SK-MEL-5 (cell line): Measurements from ENCODE around the gene KRTAP3-2. TPM values are rescaled to one million over a fixed set of nuclear protein-coding genes. Genes with fewer than 3 reads are reported as not detected.

Experiments used
- DNase-seq: peaks from one replicate; pipeline ENCODE4 v3.0.0-alpha.2; 2016; ENCODE audit warnings: low read depth, low spot score
- in situ Hi-C: cut with HindIII; loops from 2 replicates; pipeline ENCODE4 v1.10.0; 2016; ENCODE audit warnings: low sequenced_read_pairs, high pct_unique_total_duplicates, low pct_unique_long_range_greater_than_20kb
- total RNA-seq: library from RNA; depleted of rRNA; stranded (reverse); fragments of >200 nt; shearing (Covaris generic); gene quantifications from 2 replicates; pipeline ENCODE4 v1.2.3, GENCODE V29; 2014

The KRTAP3-2 gene
- total RNA-seq, 1 experiment from 2014 or later, result not detected

DNA sequence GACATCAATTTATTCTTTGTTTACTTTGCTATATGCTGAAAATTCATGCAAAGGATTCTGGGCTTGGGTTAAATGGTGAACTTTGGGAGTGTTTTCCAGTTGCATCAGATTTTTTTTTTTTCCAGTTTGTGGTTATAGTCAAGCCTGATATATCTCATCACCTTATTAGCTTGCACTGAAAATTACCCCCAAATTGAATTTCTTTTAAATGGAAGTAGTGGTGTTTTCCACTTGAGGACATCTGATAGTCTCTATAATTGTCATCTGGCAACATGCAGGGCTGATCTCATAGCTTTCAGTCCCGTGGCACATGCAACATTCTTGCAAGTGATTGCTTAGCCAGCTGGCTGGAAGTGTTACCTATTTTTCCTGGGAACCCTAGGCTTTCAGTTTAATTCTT lies 13.9 kb upstream of the KRTAP3-2 start:
- in situ Hi-C loops, result no loop called here
- no peak for DNase-seq

DNA sequence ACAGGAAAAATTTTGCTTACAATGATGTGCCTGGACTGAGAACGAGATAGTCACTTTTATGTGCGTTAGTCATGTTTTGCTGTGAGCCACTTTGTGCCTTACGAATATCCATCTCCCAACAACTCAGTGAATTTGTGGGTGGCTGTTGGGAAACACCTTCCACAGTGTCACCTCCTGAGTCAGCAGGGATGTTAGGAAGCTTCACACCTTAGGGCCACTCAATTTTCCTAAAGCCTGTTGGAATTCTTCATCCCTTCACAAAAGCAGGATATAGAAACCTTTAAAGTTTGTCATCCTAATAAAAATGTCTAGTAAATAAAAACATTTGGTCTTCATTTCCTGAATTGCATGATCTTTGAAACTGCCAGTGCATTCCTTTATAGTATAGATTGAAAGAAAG lies 13.5 kb upstream of the KRTAP3-2 start:
- DNase-seq, result no peak
- in situ Hi-C loops, result no loop called here

DNA sequence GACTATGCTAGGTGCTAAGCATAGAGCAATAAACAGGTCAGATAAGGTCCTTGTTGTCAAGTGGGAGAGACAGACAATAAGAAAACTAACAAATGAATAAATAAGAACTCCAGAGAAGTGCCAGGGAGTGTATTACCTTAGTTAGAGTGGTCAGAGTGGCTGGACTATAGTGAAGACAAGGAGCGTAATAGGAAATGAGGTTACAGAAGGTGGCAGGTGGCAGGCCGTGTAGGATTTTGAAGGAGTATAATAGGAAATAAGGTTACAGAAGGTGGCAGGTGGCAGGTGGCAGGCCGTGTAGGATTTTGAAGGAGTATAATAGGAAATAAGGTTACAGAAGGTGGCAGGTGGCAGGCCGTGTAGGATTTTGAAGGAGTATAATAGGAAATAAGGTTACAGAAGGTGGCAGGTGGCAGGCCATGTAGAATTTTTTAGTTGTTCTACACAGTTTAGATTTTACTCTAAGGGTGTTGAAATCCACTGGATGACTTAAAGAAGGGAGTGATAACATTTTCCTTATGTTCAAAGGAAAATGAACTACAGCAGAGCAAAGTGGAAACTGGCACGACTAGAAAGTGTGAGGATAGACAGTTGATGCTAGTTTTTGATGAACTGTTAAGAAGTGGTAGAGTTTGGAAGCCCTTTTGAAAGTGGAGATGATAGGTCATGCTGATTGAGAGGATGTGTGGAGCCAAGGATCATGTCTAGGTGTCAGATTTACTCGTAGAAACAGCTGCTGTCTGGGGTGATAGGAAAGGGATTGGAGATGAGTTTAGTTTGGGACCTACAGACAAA lies 12.8 kb upstream of the KRTAP3-2 start:
- in situ Hi-C loops, result no loop called here
- no peak for DNase-seq

DNA sequence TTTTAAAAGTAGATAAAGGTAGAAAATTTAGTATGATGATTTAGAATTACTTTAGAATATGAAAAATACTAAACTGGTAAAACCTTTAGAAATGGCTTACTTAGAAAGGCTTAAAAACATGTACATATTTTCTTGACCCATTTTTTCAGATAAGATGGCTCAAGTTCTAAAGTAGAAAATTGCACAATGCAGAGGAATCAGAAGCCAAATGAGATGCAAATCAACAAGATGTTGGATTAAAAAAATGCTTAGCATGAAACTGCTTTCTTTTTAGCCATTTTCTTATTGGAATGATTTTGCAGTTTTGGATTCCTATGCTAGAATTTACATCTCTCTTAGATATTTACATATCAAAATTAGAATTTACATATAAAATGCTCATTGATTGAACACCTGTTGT lies 10.7 kb upstream of the KRTAP3-2 start:
- DNase-seq, result no peak
- in situ Hi-C loops, result no loop called here

DNA sequence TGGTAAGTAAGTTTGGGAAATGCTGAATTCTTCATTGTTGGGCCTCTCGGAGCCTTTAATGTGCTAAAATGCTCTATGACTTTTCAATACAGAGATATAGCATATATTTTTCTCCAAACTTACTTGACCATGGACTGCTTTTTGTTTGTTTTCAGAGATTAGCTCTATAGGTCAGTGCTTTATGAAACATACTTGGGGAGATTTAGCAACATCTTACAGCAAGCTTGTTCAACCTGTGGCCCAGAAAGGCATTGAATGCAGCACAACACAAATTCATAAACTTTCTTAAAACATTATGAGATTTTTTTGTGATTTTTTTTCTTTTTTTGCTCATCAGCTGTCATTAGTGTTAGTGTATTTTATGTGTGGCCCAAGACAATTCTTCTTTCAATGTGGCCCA lies 10.2 kb upstream of the KRTAP3-2 start:
- no peak for DNase-seq
- in situ Hi-C loops, result no loop called here

DNA sequence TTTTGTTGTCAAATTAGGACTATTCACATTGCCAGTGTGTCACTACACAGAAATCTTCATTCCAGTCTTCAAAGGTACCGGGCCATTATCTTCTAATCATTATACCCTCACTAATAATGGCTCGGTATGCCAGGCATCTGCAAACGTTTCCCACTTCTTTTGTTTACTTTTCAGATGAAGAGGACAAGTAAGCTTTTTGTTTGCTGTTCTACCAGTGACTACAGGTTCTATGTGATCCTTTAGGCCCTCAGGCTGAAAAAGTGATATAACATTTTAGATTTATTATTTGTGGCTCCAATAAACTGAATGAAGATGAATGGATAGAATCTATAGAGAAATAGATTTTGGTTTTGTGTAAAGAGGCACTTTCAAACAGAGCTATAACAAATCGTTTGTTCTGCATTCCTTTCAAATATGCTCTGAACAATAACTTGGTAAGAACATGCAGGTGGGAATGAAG lies 9.6 kb upstream of the KRTAP3-2 start:
- in situ Hi-C loops, result no loop called here
- no peak for DNase-seq

DNA sequence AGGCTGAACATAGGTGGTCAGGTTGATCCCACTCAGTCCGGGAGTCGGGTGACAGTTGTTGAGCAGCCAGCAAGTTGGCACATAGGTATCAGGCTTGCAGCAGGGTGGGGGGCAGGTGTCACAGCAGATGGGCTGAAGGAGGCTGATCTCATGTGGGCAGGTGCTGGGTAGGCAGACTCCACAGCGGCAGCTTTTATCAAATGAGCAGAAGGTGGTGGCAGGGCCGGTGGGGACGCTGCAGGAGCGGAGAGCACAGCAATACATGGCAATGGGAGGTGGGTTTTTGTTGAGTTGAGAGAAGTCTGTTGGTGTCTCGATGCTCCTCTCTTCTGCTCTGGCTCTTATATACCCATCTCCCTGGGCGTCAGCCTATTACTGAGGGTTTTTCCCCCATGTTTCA lies 9.1 kb upstream of the KRTAP3-2 start, which contains the start of gene KRTAP3-1:
TSS of gene KRTAP3-1 (minus strand) at position 318 of the 400 bp plus-strand sequence. CDS start at position 264, 54 bp downstream.
- in situ Hi-C loops, result no loop called here
- DNase-seq, result no peak

DNA sequence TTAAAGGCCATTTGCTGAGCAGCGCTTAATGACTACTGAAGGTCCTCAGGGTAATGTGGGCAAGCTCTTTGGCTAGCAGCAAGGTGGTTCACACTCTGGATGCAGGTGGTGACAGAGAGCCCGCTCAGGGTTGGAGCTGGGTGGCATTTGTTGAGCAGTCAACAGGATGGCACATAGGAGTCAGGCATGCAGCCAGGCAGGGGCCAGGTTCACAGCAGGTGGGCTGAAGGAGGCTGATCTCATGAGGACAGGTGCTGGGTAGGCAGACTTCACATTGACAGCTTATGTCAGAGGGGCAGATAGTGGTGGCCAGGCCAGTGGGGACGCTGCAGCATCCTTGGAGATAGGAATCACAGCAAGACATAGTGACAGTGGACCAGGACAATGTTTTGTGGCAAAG lies 4.7 kb upstream of the KRTAP3-2 start:
- in situ Hi-C loops, result no loop called here
- no peak for DNase-seq

DNA sequence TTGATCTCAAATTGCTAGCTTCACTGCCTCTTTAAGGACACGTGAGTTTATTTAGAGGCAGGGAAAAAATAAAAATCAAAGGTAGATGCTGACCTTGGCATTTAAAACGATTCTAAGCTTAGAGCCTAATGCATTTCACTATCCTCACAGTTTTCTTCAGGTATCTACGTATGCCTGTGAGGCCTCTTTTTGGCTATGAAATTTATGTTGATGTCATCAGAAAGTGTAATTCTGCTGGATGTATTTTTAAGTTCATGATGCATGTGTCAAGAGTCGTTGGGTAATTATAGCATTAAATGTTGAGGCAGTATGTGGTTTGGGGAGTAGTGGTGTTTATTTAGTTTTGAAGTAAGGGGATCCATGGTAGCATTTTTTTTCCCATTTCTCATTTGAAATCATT lies 4.2 kb upstream of the KRTAP3-2 start:
- no peak for DNase-seq
- in situ Hi-C loops, result no loop called here

DNA sequence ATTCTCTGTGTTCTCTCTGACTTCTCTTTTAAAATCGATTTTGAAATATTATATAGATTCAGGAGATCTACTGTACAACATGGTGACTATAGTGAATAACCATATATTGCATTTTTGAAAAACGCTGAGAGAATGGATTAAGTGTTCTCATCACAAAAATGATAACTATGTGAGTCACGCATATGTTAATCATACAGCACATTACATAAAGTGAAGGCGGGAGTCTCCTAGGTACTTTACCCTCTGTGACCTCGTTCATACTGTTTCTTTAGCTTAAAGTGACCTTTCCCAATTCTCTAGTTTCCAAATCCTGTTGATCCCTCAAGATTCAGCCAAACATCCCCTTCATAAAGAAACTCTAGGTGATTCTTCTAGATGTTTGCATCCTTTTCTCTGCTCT lies 3.1 kb upstream of the KRTAP3-2 start:
- DNase-seq, result no peak
- in situ Hi-C loops, result no loop called here

DNA sequence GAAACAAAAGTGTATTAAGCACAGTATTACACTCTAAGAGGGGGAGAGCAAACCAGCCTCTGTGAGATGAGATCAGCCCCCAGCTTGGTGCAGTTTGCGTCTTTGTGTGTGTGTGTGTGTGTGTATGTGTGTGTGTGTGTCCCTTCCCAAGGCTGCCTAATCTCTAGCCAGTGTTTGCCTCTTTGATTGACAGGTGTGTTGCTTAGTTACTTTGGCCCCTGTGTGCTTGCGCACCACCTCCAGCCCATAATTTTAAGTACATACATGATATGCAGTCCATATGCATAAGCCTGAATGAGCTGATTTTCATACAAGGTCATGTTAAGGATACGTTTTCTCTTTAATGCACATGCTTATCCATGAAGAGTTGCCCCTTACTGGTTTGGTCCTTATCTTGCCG lies 2.1 kb upstream of the KRTAP3-2 start:
- no peak for DNase-seq
- in situ Hi-C loops, result no loop called here

DNA sequence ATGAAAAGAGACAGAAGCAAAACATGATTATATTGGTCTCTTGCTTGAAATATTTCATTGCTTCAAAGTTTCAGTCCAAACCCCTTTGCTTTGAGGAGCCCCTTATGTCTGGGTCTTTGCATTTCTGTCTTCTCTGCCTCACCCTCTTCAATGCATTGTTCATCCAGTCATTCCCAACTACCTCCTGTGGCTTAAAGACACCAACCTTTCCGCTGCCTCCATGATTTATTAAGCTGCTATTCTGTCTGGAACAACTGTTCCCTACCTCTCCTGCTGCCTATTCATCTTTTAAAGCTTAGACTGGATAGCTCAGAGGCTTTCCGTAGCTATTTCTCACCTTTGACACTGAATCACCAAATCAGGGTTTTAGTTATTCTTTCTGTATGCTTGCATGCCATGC lies 2.3 kb downstream of the KRTAP3-2 start:
- in situ Hi-C loops, result no loop called here

DNA sequence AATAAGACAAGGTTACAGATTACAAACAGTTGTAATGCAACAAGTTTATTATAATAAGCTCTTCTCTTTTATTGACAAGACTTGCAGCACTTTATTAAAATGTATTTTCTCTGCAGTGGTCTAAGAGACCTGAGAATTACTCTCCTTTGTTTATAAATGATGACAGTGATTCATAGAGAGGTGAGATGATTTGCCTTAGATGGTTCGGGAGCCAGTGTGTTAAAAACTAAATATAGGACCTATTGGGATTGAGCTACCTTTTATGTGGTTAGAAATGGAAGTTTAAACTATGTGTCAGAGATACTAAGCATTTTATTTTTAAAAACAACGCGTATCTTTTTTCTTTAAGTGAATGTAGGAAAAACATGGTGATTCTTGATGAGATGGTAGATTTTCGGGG lies 2.9 kb downstream of the KRTAP3-2 start:
- in situ Hi-C loops, result no loop called here
- DNase-seq, result no peak

More for the DNA sequence above, 2.3 kb downstream of the KRTAP3-2 start:
- no peak for DNase-seq

DNA sequence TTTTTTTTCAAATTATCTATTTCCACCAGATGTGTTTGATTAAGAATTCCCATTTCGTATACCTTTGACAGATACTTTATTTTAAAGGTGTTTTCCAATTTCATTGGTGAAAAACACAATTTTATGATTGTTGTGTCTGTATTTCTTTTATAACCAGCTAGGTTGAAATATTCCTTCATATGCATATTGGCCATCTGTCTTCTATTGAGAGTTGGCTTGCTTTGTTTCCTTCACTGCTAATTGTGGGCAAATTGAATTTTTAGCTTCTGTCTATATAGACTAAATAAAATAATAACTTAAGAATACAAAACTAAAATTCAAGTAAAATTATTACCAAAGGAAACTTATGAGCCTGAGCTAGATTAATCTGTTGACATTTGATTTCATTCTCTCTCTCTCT lies 4.6 kb downstream of the KRTAP3-2 start:
- DNase-seq, result no peak
- in situ Hi-C loops, result no loop called here

DNA sequence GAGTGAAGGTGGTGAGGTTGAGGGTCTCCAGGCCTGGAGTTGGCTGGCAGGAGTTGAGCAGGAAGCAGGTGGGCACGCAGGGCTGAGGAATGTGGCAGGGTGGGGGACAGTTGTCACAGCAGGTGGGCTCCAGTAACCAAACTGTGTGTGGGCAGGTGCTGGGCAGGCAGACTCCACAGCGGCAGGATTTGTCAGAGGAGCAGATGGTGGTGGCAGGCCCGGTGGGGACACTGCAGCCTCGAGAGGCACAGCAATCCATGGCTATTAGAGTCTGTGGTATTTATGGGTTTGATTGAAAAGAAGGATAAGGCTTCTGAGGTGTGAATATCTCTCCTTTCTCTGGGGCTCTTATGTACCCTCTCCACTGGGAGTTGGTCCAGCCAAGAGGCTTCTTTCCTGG lies 5.9 kb downstream of the KRTAP3-2 start, which contains the start of gene KRTAP3-3:
TSS of gene KRTAP3-3 (minus strand) at position 326 of the 400 bp plus-strand sequence. CDS start at position 259, 67 bp downstream.
- in situ Hi-C loops, result no loop called here

DNA sequence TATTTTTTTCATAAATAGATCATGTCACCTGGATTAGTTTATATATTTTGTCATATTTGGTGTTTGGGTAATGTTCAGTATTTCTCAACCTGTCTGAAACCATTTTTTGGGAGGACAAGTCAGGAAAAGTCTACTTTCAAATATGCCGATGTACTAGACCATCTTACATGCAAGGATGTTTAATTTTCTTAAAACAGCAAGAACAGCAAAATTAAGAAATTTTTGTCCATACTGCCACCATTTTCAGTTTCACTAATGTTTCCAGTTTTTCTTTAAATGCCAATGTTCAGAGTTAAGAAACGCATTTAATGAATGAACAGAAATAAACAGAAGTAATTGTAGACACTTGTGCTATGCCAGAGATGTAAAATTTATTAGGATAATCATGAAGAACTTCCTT lies 6.6 kb downstream of the KRTAP3-2 start:
- in situ Hi-C loops, result no loop called here

More for the DNA sequence above, 5.9 kb downstream of the KRTAP3-2 start, which contains the start of gene KRTAP3-3:
- no peak for DNase-seq

DNA sequence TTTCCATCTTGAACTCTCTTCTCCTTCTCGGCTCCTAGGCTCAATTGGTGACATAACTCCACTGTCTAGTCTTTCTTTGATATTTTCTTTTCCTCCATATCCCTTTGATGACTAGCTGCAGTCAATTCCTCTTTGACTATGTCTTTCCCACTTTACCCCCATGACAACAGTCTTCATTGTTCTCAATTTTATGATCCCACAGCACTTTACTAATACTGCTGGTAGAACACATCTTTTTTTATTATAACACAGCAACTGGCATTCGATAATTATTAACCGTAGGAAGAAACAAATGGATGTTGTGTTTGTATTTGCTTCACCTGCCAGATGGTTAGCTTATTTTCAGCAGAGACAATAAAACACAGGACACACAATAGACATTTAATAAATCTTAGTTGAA lies 7.0 kb downstream of the KRTAP3-2 start:
- in situ Hi-C loops, result no loop called here
- DNase-seq, result peak; percentile 34

More for the DNA sequence above, 6.6 kb downstream of the KRTAP3-2 start:
- no peak for DNase-seq

DNA sequence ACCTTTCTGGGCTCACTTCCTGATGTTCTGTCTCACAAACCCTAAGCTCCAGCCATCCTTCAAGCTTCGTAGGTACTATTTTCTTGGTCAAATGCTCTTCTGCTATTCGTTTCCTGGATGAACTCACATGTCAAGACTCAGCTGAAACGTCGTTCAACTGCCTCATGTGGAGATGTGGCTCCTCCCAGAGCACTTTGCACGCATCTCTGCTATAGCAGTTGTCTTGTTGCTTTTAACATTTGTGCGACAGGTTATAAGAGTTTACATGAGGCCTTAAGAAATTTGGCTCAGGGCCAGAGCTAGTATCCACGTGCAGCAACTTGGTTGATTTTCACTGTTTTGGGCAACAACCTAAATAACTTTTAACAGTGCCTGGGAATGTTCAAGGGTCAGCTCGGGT lies 12.8 kb downstream of the KRTAP3-2 start:
- in situ Hi-C loops, result no loop called here
- DNase-seq, result no peak

DNA sequence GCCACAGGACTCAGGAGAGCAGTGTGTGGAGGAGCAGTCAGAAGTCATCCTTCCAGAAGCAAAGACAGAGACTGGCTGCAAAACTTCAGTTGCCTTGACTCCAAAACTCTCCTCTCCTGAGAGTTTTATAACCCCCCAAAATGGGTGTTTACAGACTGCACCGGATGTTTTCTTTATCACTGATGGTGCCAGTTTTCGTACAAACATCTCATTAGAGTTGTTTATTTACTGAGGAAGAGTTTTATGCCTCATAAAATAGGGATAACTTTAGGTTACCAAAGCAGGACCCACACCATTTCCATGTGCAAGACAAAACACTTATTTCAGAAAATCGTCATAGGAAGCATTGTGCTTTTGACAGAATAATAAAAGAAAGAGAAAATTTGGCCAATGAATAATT lies 15.5 kb downstream of the KRTAP3-2 start, which contains the start of gene KRT40:
TSS of gene KRT40 (minus strand) at position 101 of the 400 bp plus-strand sequence. CDS start at position 48, 53 bp downstream.
- in situ Hi-C loops, result no loop called here
- no peak for DNase-seq
